ENCODE data around the gene CREBBP. TPM values are rescaled to one million over a fixed set of nuclear protein-coding genes. Genes with fewer than 3 reads are reported as not detected.

Gene CREBBP
- total and polyA plus RNA-seq, 2 donors, result 11.6 to 20.7 TPM

DNA sequence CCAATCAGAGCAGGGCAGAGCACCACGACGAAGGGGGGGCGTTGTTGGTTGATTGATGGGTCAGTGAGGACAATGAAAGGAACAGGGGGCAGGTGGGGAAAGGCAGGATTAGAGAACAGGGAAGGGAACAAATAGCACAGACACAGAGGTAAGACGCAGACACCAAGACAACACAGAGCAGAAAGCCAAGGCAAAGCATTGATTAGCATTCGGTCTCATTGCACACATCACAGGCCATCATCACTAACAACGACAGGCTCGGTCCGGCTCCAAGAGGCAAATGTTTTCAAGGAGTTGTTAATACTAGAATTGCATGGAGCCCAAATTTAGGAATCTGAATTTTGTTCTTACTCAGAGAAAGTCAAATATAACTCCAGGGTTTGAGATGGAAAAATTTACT lies 128.6 kb downstream of the CREBBP start:
- 98% methylated on average over 8 of the region's 8 CpGs for WGBS
- H3K27me3 ChIP-seq (ENCODE audit: control insufficient read depth in 2 of 2, insufficient read depth in 1 of 2, low read length in 1 of 2), result no peaks in the 10 kb centered on the region
- H3K27ac ChIP-seq (ENCODE audit: low read depth in 1 of 2, low read length in 1 of 2), result no peak overlapping the region
- H3K36me3 ChIP-seq (ENCODE audit: control insufficient read depth in 2 of 2, insufficient read depth in 2 of 2, low read length in 1 of 2), result peaks cover 40 to 68% of the 10 kb centered on the region in 2 donors
- H3K4me3 ChIP-seq (ENCODE audit: low read length in 2 of 2), result no peak overlapping the region
- H3K4me1 ChIP-seq (ENCODE audit: control insufficient read depth in 2 of 2, insufficient read depth in 2 of 2, low read length in 2 of 2), result no peaks in the 10 kb centered on the region
- DNase-seq (ENCODE audit: low read depth in 6 of 9, low spot score in 9 of 9), result no peak
- H3K9me3 ChIP-seq (ENCODE audit: control insufficient read depth in 2 of 2, insufficient read depth in 1 of 2, low read length in 1 of 2), result no peaks in the 10 kb centered on the region

GRCh38 chr16:3748307-3748706 lies 132.2 kb downstream of the CREBBP start:
- H3K4me1 ChIP-seq (ENCODE audit: control insufficient read depth in 2 of 2, insufficient read depth in 2 of 2, low read length in 2 of 2), result no peaks in the 10 kb centered on the region
- WGBS, result 94% methylated on average over 5 of the region's 5 CpGs
- no peak overlapping the region for H3K4me3 ChIP-seq (ENCODE audit: low read length in 2 of 2)
- no peak for DNase-seq (ENCODE audit: low read depth in 6 of 9, low spot score in 9 of 9)
- no peak overlapping the region for H3K27ac ChIP-seq (ENCODE audit: low read depth in 1 of 2, low read length in 1 of 2)
- H3K9me3 ChIP-seq (ENCODE audit: control insufficient read depth in 2 of 2, insufficient read depth in 1 of 2, low read length in 1 of 2), result no peaks in the 10 kb centered on the region
- H3K27me3 ChIP-seq (ENCODE audit: control insufficient read depth in 2 of 2, insufficient read depth in 1 of 2, low read length in 1 of 2), result no peaks in the 10 kb centered on the region
- peaks cover 62 to 74% of the 10 kb centered on the region in 2 donors for H3K36me3 ChIP-seq (ENCODE audit: control insufficient read depth in 2 of 2, insufficient read depth in 2 of 2, low read length in 1 of 2)

- H3K27ac ChIP-seq (ENCODE audit: low read depth in 1 of 2, low read length in 1 of 2), result no peak overlapping the region
Observed at GRCh38 chr16:3745751-3746355, 134.7 kb downstream of the CREBBP start.

GRCh38 chr16:3744018-3744417 lies 136.5 kb downstream of the CREBBP start:
- Histone ChIP-seq H3K4me3 (ENCODE audit: low read length in 2 of 2) (no peak overlapping the region), H3K36me3 (ENCODE audit: control insufficient read depth in 2 of 2, insufficient read depth in 2 of 2, low read length in 1 of 2) (peaks cover 84 to 86% of the 10 kb centered on the region in 2 donors), H3K27ac (ENCODE audit: low read depth in 1 of 2, low read length in 1 of 2) (no peak overlapping the region), H3K27me3 (ENCODE audit: control insufficient read depth in 2 of 2, insufficient read depth in 1 of 2, low read length in 1 of 2) (no peaks in the 10 kb centered on the region), H3K4me1 (ENCODE audit: control insufficient read depth in 2 of 2, insufficient read depth in 2 of 2, low read length in 2 of 2) (no peaks in the 10 kb centered on the region), H3K9me3 (ENCODE audit: control insufficient read depth in 2 of 2, insufficient read depth in 1 of 2, low read length in 1 of 2) (no peaks in the 10 kb centered on the region)
- 98% methylated on average over 7 of the region's 7 CpGs for WGBS
- DNase-seq (ENCODE audit: low read depth in 6 of 9, low spot score in 9 of 9), result no peak

More at GRCh38 chr16:3745751-3746355, 134.7 kb downstream of the CREBBP start:
- Histone ChIP-seq H3K27me3 (ENCODE audit: control insufficient read depth in 2 of 2, insufficient read depth in 1 of 2, low read length in 1 of 2) (no peaks in the 10 kb centered on the region), H3K36me3 (ENCODE audit: control insufficient read depth in 2 of 2, insufficient read depth in 2 of 2, low read length in 1 of 2) (peaks cover 73 to 77% of the 10 kb centered on the region in 2 donors), H3K4me3 (ENCODE audit: low read length in 2 of 2) (no peak overlapping the region), H3K9me3 (ENCODE audit: control insufficient read depth in 2 of 2, insufficient read depth in 1 of 2, low read length in 1 of 2) (no peaks in the 10 kb centered on the region), H3K4me1 (ENCODE audit: control insufficient read depth in 2 of 2, insufficient read depth in 2 of 2, low read length in 2 of 2) (no peaks in the 10 kb centered on the region)
- DNase-seq (ENCODE audit: low read depth in 6 of 9, low spot score in 9 of 9), result no peak
- 98% methylated on average over 13 of the region's 13 CpGs for WGBS

DNA sequence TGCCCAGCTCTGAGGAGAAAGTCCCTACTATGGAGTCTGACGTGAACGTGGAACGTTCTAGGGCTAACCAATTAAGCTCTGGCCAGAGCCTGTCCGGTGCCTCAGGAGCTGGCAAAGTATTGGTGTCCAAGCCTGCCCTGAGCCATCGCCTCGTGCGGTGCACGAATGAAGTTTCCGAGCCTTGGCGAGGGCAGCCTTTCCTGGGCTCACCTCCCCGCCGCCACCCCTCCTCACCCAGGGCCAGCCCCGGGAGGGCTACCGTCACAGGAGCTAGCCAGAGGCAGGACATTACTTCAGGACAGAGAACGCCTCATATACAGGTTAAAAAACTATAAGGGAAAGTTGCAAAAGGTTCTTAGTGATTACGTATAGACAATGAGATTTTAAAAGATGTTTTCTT lies 139.6 kb downstream of the CREBBP start:
- WGBS, result 99% methylated on average over 16 of the region's 16 CpGs
- Histone ChIP-seq H3K27ac (ENCODE audit: low read depth in 1 of 2, low read length in 1 of 2) (no peak overlapping the region), H3K27me3 (ENCODE audit: control insufficient read depth in 2 of 2, insufficient read depth in 1 of 2, low read length in 1 of 2) (no peaks in the 10 kb centered on the region), H3K9me3 (ENCODE audit: control insufficient read depth in 2 of 2, insufficient read depth in 1 of 2, low read length in 1 of 2) (no peaks in the 10 kb centered on the region), H3K4me3 (ENCODE audit: low read length in 2 of 2) (no peak overlapping the region), H3K4me1 (ENCODE audit: control insufficient read depth in 2 of 2, insufficient read depth in 2 of 2, low read length in 2 of 2) (no peaks in the 10 kb centered on the region), H3K36me3 (ENCODE audit: control insufficient read depth in 2 of 2, insufficient read depth in 2 of 2, low read length in 1 of 2) (peaks cover 90 to 92% of the 10 kb centered on the region in 2 donors)
- DNase-seq (ENCODE audit: low read depth in 6 of 9, low spot score in 9 of 9), result no peak

DNA sequence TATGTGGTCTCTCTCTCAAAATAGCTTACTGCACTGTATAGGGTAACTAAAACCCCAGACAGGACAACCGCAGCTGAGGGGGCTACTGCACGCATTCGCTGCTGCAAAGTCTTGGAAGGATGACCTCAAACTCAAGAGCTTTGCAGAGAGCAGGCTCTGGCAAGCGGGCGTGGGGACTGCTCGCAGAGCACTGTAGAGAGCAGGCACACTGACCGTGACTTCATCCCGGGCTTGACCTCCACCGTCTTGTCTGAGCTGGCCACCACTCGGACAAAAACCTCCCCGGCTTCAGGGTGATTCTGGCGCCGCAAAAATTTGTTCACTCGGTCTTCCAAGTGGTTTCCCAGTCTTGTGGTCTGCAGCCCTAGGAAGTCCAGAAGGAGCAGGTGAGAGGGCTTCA lies 140.3 kb downstream of the CREBBP start:
- H3K9me3 ChIP-seq (ENCODE audit: control insufficient read depth in 2 of 2, insufficient read depth in 1 of 2, low read length in 1 of 2), result no peaks in the 10 kb centered on the region
- DNase-seq (ENCODE audit: low read depth in 6 of 9, low spot score in 9 of 9), result no peak
- H3K36me3 ChIP-seq (ENCODE audit: control insufficient read depth in 2 of 2, insufficient read depth in 2 of 2, low read length in 1 of 2), result peaks cover 89 to 93% of the 10 kb centered on the region in 2 donors
- no peaks in the 10 kb centered on the region for H3K27me3 ChIP-seq (ENCODE audit: control insufficient read depth in 2 of 2, insufficient read depth in 1 of 2, low read length in 1 of 2)
- H3K27ac ChIP-seq (ENCODE audit: low read depth in 1 of 2, low read length in 1 of 2), result no peak overlapping the region
- WGBS, result 98% methylated on average over 14 of the region's 14 CpGs
- no peaks in the 10 kb centered on the region for H3K4me1 ChIP-seq (ENCODE audit: control insufficient read depth in 2 of 2, insufficient read depth in 2 of 2, low read length in 2 of 2)
- H3K4me3 ChIP-seq (ENCODE audit: low read length in 2 of 2), result no peak overlapping the region

DNA sequence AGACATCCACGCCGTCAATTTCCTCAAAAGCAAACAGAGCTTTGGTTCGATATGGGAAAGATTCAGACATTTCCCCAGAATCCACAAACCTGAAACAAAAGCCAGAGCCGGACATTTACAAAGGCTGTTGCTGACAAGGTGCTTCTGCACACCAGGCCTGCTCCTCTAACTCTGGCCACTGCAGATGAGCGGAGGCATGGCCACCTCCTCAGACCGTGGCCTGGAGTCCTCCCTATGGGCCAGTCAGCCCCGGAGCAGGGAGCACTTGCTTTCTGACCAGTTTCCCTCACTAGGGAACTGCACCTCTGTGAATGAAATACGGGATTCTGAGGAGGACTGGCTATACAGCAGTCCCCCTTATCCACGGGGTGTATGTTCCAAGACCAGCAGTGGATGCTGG lies 140.9 kb downstream of the CREBBP start:
- H3K4me1 ChIP-seq (ENCODE audit: control insufficient read depth in 2 of 2, insufficient read depth in 2 of 2, low read length in 2 of 2), result no peaks in the 10 kb centered on the region
- no peak overlapping the region for H3K27ac ChIP-seq (ENCODE audit: low read depth in 1 of 2, low read length in 1 of 2)
- DNase-seq (ENCODE audit: low read depth in 6 of 9, low spot score in 9 of 9), result no peak
- H3K36me3 ChIP-seq (ENCODE audit: control insufficient read depth in 2 of 2, insufficient read depth in 2 of 2, low read length in 1 of 2), result peaks cover 89 to 93% of the 10 kb centered on the region in 2 donors
- H3K9me3 ChIP-seq (ENCODE audit: control insufficient read depth in 2 of 2, insufficient read depth in 1 of 2, low read length in 1 of 2), result no peaks in the 10 kb centered on the region
- 98% methylated on average over 9 of the region's 9 CpGs for WGBS
- no peaks in the 10 kb centered on the region for H3K27me3 ChIP-seq (ENCODE audit: control insufficient read depth in 2 of 2, insufficient read depth in 1 of 2, low read length in 1 of 2)
- H3K4me3 ChIP-seq (ENCODE audit: low read length in 2 of 2), result no peak overlapping the region

GRCh38 chr16:3738541-3738940 lies 142.0 kb downstream of the CREBBP start:
- no peaks in the 10 kb centered on the region for H3K4me1 ChIP-seq (ENCODE audit: control insufficient read depth in 2 of 2, insufficient read depth in 2 of 2, low read length in 2 of 2)
- WGBS, result 97% methylated on average over 8 of the region's 8 CpGs
- H3K4me3 ChIP-seq (ENCODE audit: low read length in 2 of 2), result no peak overlapping the region
- no peak for DNase-seq (ENCODE audit: low read depth in 6 of 9, low spot score in 9 of 9)
- H3K27me3 ChIP-seq (ENCODE audit: control insufficient read depth in 2 of 2, insufficient read depth in 1 of 2, low read length in 1 of 2), result no peaks in the 10 kb centered on the region
- peaks cover 89 to 90% of the 10 kb centered on the region in 2 donors for H3K36me3 ChIP-seq (ENCODE audit: control insufficient read depth in 2 of 2, insufficient read depth in 2 of 2, low read length in 1 of 2)
- H3K9me3 ChIP-seq (ENCODE audit: control insufficient read depth in 2 of 2, insufficient read depth in 1 of 2, low read length in 1 of 2), result no peaks in the 10 kb centered on the region
- no peak overlapping the region for H3K27ac ChIP-seq (ENCODE audit: low read depth in 1 of 2, low read length in 1 of 2)

GRCh38 chr16:3738128-3738527 lies 142.4 kb downstream of the CREBBP start:
- DNase-seq (ENCODE audit: low read depth in 6 of 9, low spot score in 9 of 9), result no peak
- Histone ChIP-seq H3K4me1 (ENCODE audit: control insufficient read depth in 2 of 2, insufficient read depth in 2 of 2, low read length in 2 of 2) (no peaks in the 10 kb centered on the region), H3K27me3 (ENCODE audit: control insufficient read depth in 2 of 2, insufficient read depth in 1 of 2, low read length in 1 of 2) (no peaks in the 10 kb centered on the region), H3K27ac (ENCODE audit: low read depth in 1 of 2, low read length in 1 of 2) (no peak overlapping the region), H3K9me3 (ENCODE audit: control insufficient read depth in 2 of 2, insufficient read depth in 1 of 2, low read length in 1 of 2) (no peaks in the 10 kb centered on the region), H3K36me3 (ENCODE audit: control insufficient read depth in 2 of 2, insufficient read depth in 2 of 2, low read length in 1 of 2) (peaks cover 85 to 90% of the 10 kb centered on the region in 2 donors), H3K4me3 (ENCODE audit: low read length in 2 of 2) (no peak overlapping the region)
- WGBS, result 98% methylated on average over 5 of the region's 5 CpGs
